B cell (primary cell): Measurements from ENCODE around the gene LRRC32. TPM values are rescaled to one million over a fixed set of nuclear protein-coding genes. Genes with fewer than 3 reads are reported as not detected.

Experiments used
- ATAC-seq: fragments of 200-7000 bp; cut with Tn5 transposase; one replicate; pipeline ENCODE4 v1.10.0; 2021; ENCODE audit warnings: low read depth, mild to moderate bottlenecking, moderate number of reproducible peaks, moderate library complexity
- CTCF ChIA-PET: fragments of 350-600 bp; sonication (Branson Sonifier 250); formaldehyde crosslinking; loops from one replicate; lab custom pipeline; 2021; ENCODE audit warnings: antibody characterized with exemption, inconsistent platforms; lab: Charles Lee
- POLR2A ChIA-PET: fragments of 350-600 bp; sonication (Branson Sonifier 250); formaldehyde crosslinking; loops from one replicate; lab custom pipeline; 2021; ENCODE audit warnings: antibody characterized with exemption; lab: Charles Lee
- DNase-seq: peaks from one replicate; pipeline ENCODE4 v3.0.0; 2013
- H2AFZ ChIP-seq: 2 replicates; pipeline ENCODE4 v1.6.1; 2012; ENCODE audit warnings: mild to moderate bottlenecking, low read depth, low read length; ENCODE audit not compliant: insufficient read depth, poor library complexity, severe bottlenecking
- H3K27ac ChIP-seq, 2 donors: 1 replicate in 1 of 2; 2 replicates in 1 of 2; pipeline ENCODE4 v1.5.1; 2012 to 2013; ENCODE audit warnings: low read length in 2 of 2, mild to moderate bottlenecking in 2 of 2, moderate library complexity in 1 of 2
- H3K27me3 ChIP-seq, 4 experiments: fragments of 200-600 bp in 1 of 4; sonication (generic) in 1 of 4; replicated peaks in 1 of 4; 1 replicate in 2 of 4; 2 replicates in 2 of 4; pipeline versions ENCODE4 v1.6.1 to v1.7.0; 2013 to 2016; ENCODE audit warnings: low read length in 3 of 4, mild to moderate bottlenecking in 2 of 4, mixed read lengths in 1 of 4, moderate library complexity in 1 of 4; ENCODE audit not compliant: insufficient read depth in 4 of 4, control insufficient read depth in 3 of 4; ENCODE audit errors: control extremely low read depth in 1 of 4
- H3K36me3 ChIP-seq, 2 experiments: replicated peaks in 1 of 2; 1 replicate in 1 of 2; 2 replicates in 1 of 2; pipeline versions ENCODE4 v1.6.1 to v1.7.1; 2013; ENCODE audit warnings: low read length in 1 of 2; ENCODE audit not compliant: insufficient read depth in 2 of 2, control insufficient read depth in 1 of 2; ENCODE audit errors: control extremely low read depth in 1 of 2, extremely low read depth in 1 of 2
- H3K4me1 ChIP-seq, 2 donors: fragments of 200-600 bp in 1 of 2; sonication (generic) in 1 of 2; 1 replicate in 1 of 2; 2 replicates in 1 of 2; pipeline versions ENCODE4 v1.5.1 to v1.6.1; 2013 to 2017; ENCODE audit warnings: low read length in 2 of 2; ENCODE audit not compliant: control insufficient read depth in 2 of 2, insufficient read depth in 2 of 2
- H3K4me2 ChIP-seq: replicated peaks from 2 replicates; pipeline ENCODE3; 2012; ENCODE audit warnings: mild to moderate bottlenecking, low read depth, low read length; ENCODE audit not compliant: poor library complexity, severe bottlenecking
- H3K4me3 ChIP-seq, 5 experiments: fragments of 200-600 bp in 1 of 5; sonication (generic) in 1 of 5; 1 replicate in 3 of 5; 2 replicates in 2 of 5; pipeline versions ENCODE4 v1.5.1 to v1.7.0; 2011 to 2016; ENCODE audit warnings: low read length in 4 of 5, mild to moderate bottlenecking in 4 of 5, low read depth in 2 of 5, control low read depth in 1 of 5, moderate library complexity in 1 of 5; ENCODE audit not compliant: insufficient read depth in 1 of 5; ENCODE audit errors: control extremely low read depth in 1 of 5, extremely low read depth in 1 of 5
- H3K79me2 ChIP-seq: fragments of 200-600 bp; sonication (generic); one replicate; pipeline ENCODE4 v1.6.0; 2016; ENCODE audit warnings: low read length; ENCODE audit not compliant: control insufficient read depth, insufficient read depth
- H3K9ac ChIP-seq: fragments of 200-600 bp; sonication (generic); 2 replicates; pipeline ENCODE4 v1.6.1; 2017; ENCODE audit warnings: mild to moderate bottlenecking, low read length, moderate library complexity
- H3K9me3 ChIP-seq, 3 donors: one replicate each; pipeline versions ENCODE4 v1.6.1 to v1.7.1; 2013; ENCODE audit warnings: low read length in 2 of 3; ENCODE audit not compliant: control insufficient read depth in 2 of 3, insufficient read depth in 1 of 3; ENCODE audit errors: control extremely low read depth in 1 of 3
- H4K20me1 ChIP-seq: 2 replicates; pipeline ENCODE4 v1.6.0; 2012; ENCODE audit warnings: mild to moderate bottlenecking, low read length; ENCODE audit not compliant: insufficient read depth, control insufficient read depth, poor library complexity, severe bottlenecking
- H3K27ac Mint-ChIP-seq: one replicate; pipeline ENCODE4 v1.8.0; 2021; ENCODE audit warnings: mixed read lengths
- H3K27me3 Mint-ChIP-seq: one replicate; pipeline ENCODE4 v1.8.0; 2021; ENCODE audit warnings: mixed read lengths
- H3K4me1 Mint-ChIP-seq: one replicate; pipeline ENCODE4 v1.8.0; 2021; ENCODE audit warnings: mixed read lengths
- H3K4me3 Mint-ChIP-seq: one replicate; pipeline ENCODE4 v1.8.0; 2021; ENCODE audit warnings: mixed read lengths
- H3K9me3 Mint-ChIP-seq: one replicate; pipeline ENCODE4 v1.8.0; 2022; ENCODE audit warnings: mixed read lengths; ENCODE audit not compliant: insufficient read depth
- EZH2 ChIP-seq: IDR thresholded peaks from 2 replicates; pipeline ENCODE4 v1.6.1; 2012; ENCODE audit warnings: borderline replicate concordance, low read depth, mild to moderate bottlenecking, moderate library complexity, low read length; ENCODE audit not compliant: insufficient read depth, poor library complexity, severe bottlenecking
- WGBS: methylation state at CpG from one replicate; pipeline ENCODE4 v1.1.5; 2013; ENCODE audit warnings: missing lambda C conversion rate; ENCODE audit not compliant: insufficient coverage; 5-methylcytosine and 5-hydroxymethylcytosine counted together
- intact Hi-C: fragments of 100-400 bp; cut with micrococcal nuclease; formaldehyde crosslinking; loops from one replicate; pipeline ENCODE4 v1.10.0; 2022
- polyA plus RNA-seq: library from polyadenylated mRNA; depleted of rRNA; stranded (reverse); fragments of >200 nt; gene quantifications from 2 replicates; pipeline ENCODE4 v1.2.3, GENCODE V29; 2012
- total RNA-seq, 2 donors: library from RNA; stranded (reverse); fragments of 120-200 nt in 1 of 2; gene quantifications; 1 replicate in 1 of 2; 2 replicates in 1 of 2; pipeline versions ENCODE4 v1.2.3 to v1.2.4, GENCODE V29; 2013 to 2022
- TF ChIP-seq, protein P1 (sequence below): fragments of 200-600 bp; IDR thresholded peaks from one replicate; pipeline ENCODE4 v1.8.0; 2022; ENCODE audit warnings: antibody characterized with exemption, mild to moderate bottlenecking

The LRRC32 gene
- total and polyA plus RNA-seq, 2 donors (not counting 1 experiment from before 2014, with no cell fraction given): 0.60 to 1.4 TPM

DNA sequence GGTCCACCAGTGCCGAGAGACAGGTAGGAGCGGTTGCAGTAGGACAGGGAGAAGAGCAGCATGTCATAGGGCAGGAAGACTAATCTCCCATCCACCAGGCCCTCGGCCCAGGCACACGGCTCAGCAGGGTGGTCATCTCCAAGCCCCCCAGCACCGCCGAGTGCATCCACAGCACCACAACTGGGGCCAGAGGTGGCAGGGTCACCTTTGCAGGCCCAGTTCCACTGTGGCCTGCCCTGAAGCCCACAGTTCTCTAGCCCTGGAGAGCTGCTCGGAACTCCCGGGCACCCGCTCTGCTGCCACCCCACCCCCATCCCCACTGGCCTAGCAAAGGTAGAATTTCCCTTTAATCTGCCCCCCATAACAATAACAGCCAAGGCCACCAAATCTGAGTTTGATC, 49.1 kb upstream of the LRRC32 start:
- Histone ChIP-seq H3K9ac (no peak overlapping the region), H3K4me2 (no peak overlapping the region), H3K79me2 (no peaks in the 10 kb centered on the region), H4K20me1 (no peaks in the 10 kb centered on the region), H3K4me3 (no peak overlapping the region), H3K27ac (no peak overlapping the region), H2AFZ (no peak overlapping the region), H3K9me3 (no peaks in the 10 kb centered on the region), H3K4me1 (peaks cover 5 to 8% of the 10 kb centered on the region in 2 donors), H3K27me3 (peaks cover 0 to 15% (median 5%) of the 10 kb centered on the region in 4 experiments), H3K36me3 (no peaks in the 10 kb centered on the region)
- TF ChIP-seq, protein P1, sequence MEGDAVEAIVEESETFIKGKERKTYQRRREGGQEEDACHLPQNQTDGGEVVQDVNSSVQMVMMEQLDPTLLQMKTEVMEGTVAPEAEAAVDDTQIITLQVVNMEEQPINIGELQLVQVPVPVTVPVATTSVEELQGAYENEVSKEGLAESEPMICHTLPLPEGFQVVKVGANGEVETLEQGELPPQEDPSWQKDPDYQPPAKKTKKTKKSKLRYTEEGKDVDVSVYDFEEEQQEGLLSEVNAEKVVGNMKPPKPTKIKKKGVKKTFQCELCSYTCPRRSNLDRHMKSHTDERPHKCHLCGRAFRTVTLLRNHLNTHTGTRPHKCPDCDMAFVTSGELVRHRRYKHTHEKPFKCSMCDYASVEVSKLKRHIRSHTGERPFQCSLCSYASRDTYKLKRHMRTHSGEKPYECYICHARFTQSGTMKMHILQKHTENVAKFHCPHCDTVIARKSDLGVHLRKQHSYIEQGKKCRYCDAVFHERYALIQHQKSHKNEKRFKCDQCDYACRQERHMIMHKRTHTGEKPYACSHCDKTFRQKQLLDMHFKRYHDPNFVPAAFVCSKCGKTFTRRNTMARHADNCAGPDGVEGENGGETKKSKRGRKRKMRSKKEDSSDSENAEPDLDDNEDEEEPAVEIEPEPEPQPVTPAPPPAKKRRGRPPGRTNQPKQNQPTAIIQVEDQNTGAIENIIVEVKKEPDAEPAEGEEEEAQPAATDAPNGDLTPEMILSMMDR: no peak
- no peak for TF ChIP-seq EZH2
- CTCF ChIA-PET: interaction anchor here (4.1 kb wide), 1 partner anchor 14 kb away, joined by 24 read pairs; no protein-coding TSS in a partner anchor
- H3K4me1 Mint-ChIP-seq: peaks cover 7% of the 10 kb centered on the region
- intact Hi-C loops: no loop called here
- H3K27ac Mint-ChIP-seq: no peak overlapping the region
- no peak for ATAC-seq
- H3K4me3 Mint-ChIP-seq: no peak overlapping the region
- H3K27me3 Mint-ChIP-seq: peaks cover 21% of the 10 kb centered on the region
- POLR2A ChIA-PET: no interaction called here
- DNase-seq: no peak
- H3K9me3 Mint-ChIP-seq: no peaks in the 10 kb centered on the region
- WGBS: 98% methylated on average over 6 of the region's 9 CpGs

DNA sequence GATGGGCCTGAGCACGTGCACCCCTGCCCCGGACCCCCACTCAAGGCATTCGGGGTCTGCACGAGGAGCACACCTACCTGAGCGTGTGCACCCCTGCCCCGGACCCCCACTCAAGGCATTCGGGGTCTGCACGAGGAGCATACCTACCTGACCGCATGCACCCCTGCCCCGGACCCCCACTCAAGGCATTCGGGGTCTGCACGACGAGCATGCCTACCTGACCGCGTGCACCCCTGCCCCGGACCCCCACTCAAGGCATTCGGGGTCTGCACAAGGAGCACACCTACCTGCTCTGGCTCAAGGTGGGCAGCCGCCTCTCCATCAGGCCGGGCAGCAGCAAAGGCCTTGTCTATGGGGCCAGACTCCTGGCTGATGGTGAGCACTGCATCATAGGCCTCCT, 48.7 kb upstream of the LRRC32 start:
- Histone ChIP-seq H3K4me2 (no peak overlapping the region), H4K20me1 (no peaks in the 10 kb centered on the region), H3K27ac (no peak overlapping the region), H3K79me2 (no peaks in the 10 kb centered on the region), H2AFZ (no peak overlapping the region), H3K27me3 (peaks cover 0 to 15% (median 5%) of the 10 kb centered on the region in 4 experiments), H3K4me1 (peaks cover 5 to 8% of the 10 kb centered on the region in 2 donors), H3K36me3 (no peaks in the 10 kb centered on the region), H3K4me3 (no peak overlapping the region), H3K9me3 (no peaks in the 10 kb centered on the region), H3K9ac (no peak overlapping the region)
- no peak for ATAC-seq
- peaks cover 7% of the 10 kb centered on the region for H3K4me1 Mint-ChIP-seq
- DNase-seq: no peak
- intact Hi-C loops: no loop called here
- H3K27ac Mint-ChIP-seq: no peak overlapping the region
- H3K4me3 Mint-ChIP-seq: no peak overlapping the region
- H3K27me3 Mint-ChIP-seq: peaks cover 23% of the 10 kb centered on the region
- ChIA-PET POLR2A (no interaction called here), CTCF (no interaction called here)
- TF ChIP-seq EZH2: no peak
- TF ChIP-seq, protein P1: no peak
- no peaks in the 10 kb centered on the region for H3K9me3 Mint-ChIP-seq
- WGBS: 94% methylated on average over 17 of the region's 19 CpGs
